Measurements from ENCODE around the gene FSD1L.
"Not testable (repeated sequence)": the region's sequence is repeated elsewhere in the genome, so short reads cannot be mapped to it uniquely, and the experiment has no call there.

The FSD1L gene

DNA sequence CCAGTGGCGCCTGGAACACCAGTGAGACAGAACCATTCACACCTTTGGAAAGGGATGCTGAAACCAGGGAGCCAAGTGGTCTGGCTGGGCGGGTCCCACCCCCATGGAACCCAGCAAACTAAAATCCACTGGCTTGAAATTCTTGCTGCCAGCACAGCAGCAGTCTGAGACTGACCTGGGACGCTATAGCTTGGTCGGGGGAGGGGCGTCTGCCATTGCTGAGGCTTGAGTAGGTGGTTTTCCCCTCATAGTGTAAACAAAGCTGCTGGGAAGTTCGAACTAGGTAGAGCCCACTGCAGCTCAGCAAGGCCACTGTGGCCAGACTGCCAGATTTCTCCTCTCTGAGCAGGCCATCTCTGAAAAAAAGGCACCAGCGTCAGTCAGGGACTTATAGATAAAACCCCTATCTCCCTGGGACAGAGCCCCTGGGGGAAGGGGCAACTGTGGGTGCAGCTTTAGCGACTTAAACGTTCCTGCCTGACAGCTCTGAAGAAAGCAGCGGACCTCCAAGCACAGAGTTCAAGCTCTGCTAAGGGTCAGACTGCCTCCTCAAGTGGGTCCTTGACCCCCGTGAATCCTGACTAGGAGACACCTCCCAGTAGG, 68.1 kb downstream of the FSD1L start:
- Histone ChIP-seq H3K4me3 (replicated peaks; ENCODE audit: low read depth, low read length) (no peak overlapping the region), H3K36me3 (ENCODE audit: control insufficient read depth, insufficient read depth, low read length) (peaks cover 4% of the 10 kb centered on the region), H3K27me3 (replicated peaks; ENCODE audit: control insufficient read depth, insufficient read depth, low read length) (no peaks in the 10 kb centered on the region)
- TF ChIP-seq, protein P1, sequence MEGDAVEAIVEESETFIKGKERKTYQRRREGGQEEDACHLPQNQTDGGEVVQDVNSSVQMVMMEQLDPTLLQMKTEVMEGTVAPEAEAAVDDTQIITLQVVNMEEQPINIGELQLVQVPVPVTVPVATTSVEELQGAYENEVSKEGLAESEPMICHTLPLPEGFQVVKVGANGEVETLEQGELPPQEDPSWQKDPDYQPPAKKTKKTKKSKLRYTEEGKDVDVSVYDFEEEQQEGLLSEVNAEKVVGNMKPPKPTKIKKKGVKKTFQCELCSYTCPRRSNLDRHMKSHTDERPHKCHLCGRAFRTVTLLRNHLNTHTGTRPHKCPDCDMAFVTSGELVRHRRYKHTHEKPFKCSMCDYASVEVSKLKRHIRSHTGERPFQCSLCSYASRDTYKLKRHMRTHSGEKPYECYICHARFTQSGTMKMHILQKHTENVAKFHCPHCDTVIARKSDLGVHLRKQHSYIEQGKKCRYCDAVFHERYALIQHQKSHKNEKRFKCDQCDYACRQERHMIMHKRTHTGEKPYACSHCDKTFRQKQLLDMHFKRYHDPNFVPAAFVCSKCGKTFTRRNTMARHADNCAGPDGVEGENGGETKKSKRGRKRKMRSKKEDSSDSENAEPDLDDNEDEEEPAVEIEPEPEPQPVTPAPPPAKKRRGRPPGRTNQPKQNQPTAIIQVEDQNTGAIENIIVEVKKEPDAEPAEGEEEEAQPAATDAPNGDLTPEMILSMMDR (IDR thresholded peaks at IDR 0.05; ENCODE audit: insufficient read depth, low read length, poor library complexity, severe bottlenecking), result no peak
- no peak for DNase-seq (ENCODE audit: extremely low read depth, insufficient read length)

DNA sequence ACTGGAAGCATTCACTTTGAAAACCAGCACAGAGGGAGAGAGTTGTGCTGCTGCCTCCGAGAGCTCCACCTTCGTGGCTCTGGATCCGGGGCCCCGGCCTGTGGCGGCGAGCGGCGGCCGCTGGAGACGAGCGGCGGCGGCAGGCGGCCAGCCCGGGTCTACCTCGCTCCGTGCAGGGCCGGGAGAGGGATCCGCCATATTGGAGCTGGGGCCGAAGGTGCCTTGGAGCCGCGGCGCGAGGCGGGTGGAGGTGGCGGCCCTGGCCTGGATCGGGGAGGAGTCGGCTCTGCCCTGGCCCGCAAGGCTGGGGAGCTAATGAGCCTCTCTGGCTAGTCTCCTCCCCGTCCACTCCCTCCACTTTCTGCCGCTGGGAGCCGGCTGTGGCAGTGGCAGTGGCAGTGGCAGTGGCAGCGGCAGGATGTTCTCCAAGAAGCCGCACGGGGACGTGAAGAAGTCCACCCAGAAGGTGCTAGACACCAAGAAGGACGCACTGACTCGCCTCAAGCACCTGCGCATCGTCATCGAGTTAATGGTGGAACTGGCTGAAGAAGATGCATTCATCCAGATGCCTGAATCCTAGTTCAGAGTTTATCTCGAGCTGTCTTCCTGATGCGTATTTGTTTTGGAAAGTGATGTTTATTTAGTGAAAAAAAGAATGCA, 72.0 kb downstream of the FSD1L start:
- not testable (repeated sequence) for H3K27me3 ChIP-seq (replicated peaks; ENCODE audit: control insufficient read depth, insufficient read depth, low read length); H3K36me3 ChIP-seq (ENCODE audit: control insufficient read depth, insufficient read depth, low read length); DNase-seq (ENCODE audit: extremely low read depth, insufficient read length)
- H3K4me3 ChIP-seq (replicated peaks; ENCODE audit: low read depth, low read length), result peak overlapping the region; percentile 27; the same call in 1 of the 2 replicates

DNA sequence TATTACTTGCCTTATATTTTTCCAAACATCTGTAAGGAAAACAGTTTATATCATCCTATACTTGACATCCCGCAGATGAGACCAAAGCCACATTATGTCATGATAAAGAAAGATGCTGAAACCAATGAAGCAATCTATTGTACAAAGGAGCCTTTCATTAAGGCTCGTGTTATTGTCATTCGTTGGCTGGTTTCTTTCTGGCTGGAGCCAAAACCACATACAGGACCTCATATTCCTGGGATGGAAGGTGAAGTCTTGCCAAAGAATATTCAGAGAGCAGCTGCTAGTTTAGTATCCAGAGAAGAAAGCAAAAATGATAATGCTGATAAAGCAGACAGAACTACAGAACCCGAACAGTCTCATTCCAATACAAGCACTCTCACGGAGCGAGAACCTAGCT, 73.2 kb downstream of the FSD1L start:
- DNase-seq (ENCODE audit: extremely low read depth, insufficient read length); H3K27me3 ChIP-seq (replicated peaks; ENCODE audit: control insufficient read depth, insufficient read depth, low read length); H3K36me3 ChIP-seq (ENCODE audit: control insufficient read depth, insufficient read depth, low read length); H3K4me3 ChIP-seq (replicated peaks; ENCODE audit: low read depth, low read length): not testable (repeated sequence)

- not testable (repeated sequence) for H3K27me3 ChIP-seq (replicated peaks; ENCODE audit: control insufficient read depth, insufficient read depth, low read length); H3K36me3 ChIP-seq (ENCODE audit: control insufficient read depth, insufficient read depth, low read length); DNase-seq (ENCODE audit: extremely low read depth, insufficient read length); H3K4me3 ChIP-seq (replicated peaks; ENCODE audit: low read depth, low read length)
Measured at GRCh38 chr9:105522618-105523385, 75.0 kb downstream of the FSD1L start.

DNA sequence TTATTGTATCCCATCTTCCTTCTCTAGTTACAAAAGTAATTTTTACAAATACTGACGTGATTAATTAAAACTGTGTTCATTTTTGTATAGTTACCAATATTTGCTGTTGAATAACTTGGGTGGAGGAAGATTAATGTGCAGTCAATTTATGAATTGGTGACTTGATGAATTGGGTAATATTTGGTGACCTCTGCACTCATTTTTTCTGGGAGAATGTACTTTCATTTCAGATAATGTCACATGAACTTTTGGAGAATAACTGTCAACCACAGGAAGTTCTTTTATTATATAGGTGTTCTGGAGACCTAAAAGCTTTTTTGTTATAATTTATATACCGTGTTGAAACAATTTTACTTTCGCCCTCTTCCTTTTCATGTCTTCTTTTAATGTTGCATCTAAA, 83.7 kb downstream of the FSD1L start:
- TF ChIP-seq, protein P1 (IDR thresholded peaks at IDR 0.05; ENCODE audit: insufficient read depth, low read length, poor library complexity, severe bottlenecking), result no peak
- no peak for DNase-seq (ENCODE audit: extremely low read depth, insufficient read length)
- no peak overlapping the region for H3K4me3 ChIP-seq (replicated peaks; ENCODE audit: low read depth, low read length)
- no peaks in the 10 kb centered on the region for H3K27me3 ChIP-seq (replicated peaks; ENCODE audit: control insufficient read depth, insufficient read depth, low read length)
- H3K36me3 ChIP-seq (ENCODE audit: control insufficient read depth, insufficient read depth, low read length), result no peaks in the 10 kb centered on the region

GRCh38 chr9:105535920-105536668, 88.3 kb downstream of the FSD1L start:
- peak; percentile 42 for DNase-seq (ENCODE audit: extremely low read depth, insufficient read length)
- Histone ChIP-seq H3K27me3 (replicated peaks; ENCODE audit: control insufficient read depth, insufficient read depth, low read length) (no peaks in the 10 kb centered on the region), H3K36me3 (ENCODE audit: control insufficient read depth, insufficient read depth, low read length) (no peaks in the 10 kb centered on the region), H3K4me3 (replicated peaks; ENCODE audit: low read depth, low read length) (no peak overlapping the region)
- TF ChIP-seq, protein P1 (IDR thresholded peaks at IDR 0.05; ENCODE audit: insufficient read depth, low read length, poor library complexity, severe bottlenecking), result no peak

- Histone ChIP-seq H3K27me3 (replicated peaks; ENCODE audit: control insufficient read depth, insufficient read depth, low read length) (no peaks in the 10 kb centered on the region), H3K36me3 (ENCODE audit: control insufficient read depth, insufficient read depth, low read length) (no peaks in the 10 kb centered on the region), H3K4me3 (replicated peaks; ENCODE audit: low read depth, low read length) (no peak overlapping the region)
- no peak for DNase-seq (ENCODE audit: extremely low read depth, insufficient read length)
- TF ChIP-seq, protein P1 (IDR thresholded peaks at IDR 0.05; ENCODE audit: insufficient read depth, low read length, poor library complexity, severe bottlenecking), result no peak
Measured at GRCh38 chr9:105539452-105539851, 91.6 kb downstream of the FSD1L start.
